ENCODE data around the gene UNC5B. TPM values are rescaled to one million over a fixed set of nuclear protein-coding genes. Genes with fewer than 3 reads are reported as not detected.

UNC5B gene
- total RNA-seq, 1 experiment from 2014 or later: 0.34 TPM

GRCh38 chr10:71222601-71223346 lies 10.4 kb downstream of the UNC5B start:
- no peak for DNase-seq (ENCODE audit: low read depth)

GRCh38 chr10:71223347-71224058 lies 11.1 kb downstream of the UNC5B start:
- no peak for DNase-seq (ENCODE audit: low read depth)

- no peak for DNase-seq (ENCODE audit: low read depth)
Measured at GRCh38 chr10:71225291-71226058, 13.1 kb downstream of the UNC5B start.

GRCh38 chr10:71228875-71229675 lies 16.7 kb downstream of the UNC5B start:
- no peak for DNase-seq (ENCODE audit: low read depth)

GRCh38 chr10:71229726-71230655 lies 17.6 kb downstream of the UNC5B start:
- no peak for DNase-seq (ENCODE audit: low read depth)

GRCh38 chr10:71230656-71231025 lies 18.3 kb downstream of the UNC5B start:
- no peak for DNase-seq (ENCODE audit: low read depth)

GRCh38 chr10:71231206-71231605 lies 18.8 kb downstream of the UNC5B start:
- no peak for DNase-seq (ENCODE audit: low read depth)

GRCh38 chr10:71232089-71232998 lies 20.0 kb downstream of the UNC5B start:
- no peak for DNase-seq (ENCODE audit: low read depth)

- no peak for DNase-seq (ENCODE audit: low read depth)
Measured at GRCh38 chr10:71233482-71233892, 21.1 kb downstream of the UNC5B start.

- DNase-seq (ENCODE audit: low read depth): no peak
Measured at GRCh38 chr10:71234004-71234894, 21.9 kb downstream of the UNC5B start.

- peak; percentile 37 for DNase-seq (ENCODE audit: low read depth)
Measured at GRCh38 chr10:71234970-71235685, 22.8 kb downstream of the UNC5B start.

- DNase-seq (ENCODE audit: low read depth): no peak
Measured at GRCh38 chr10:71235808-71236207, 23.4 kb downstream of the UNC5B start.

GRCh38 chr10:71236286-71236685 lies 23.9 kb downstream of the UNC5B start:
- DNase-seq (ENCODE audit: low read depth): no peak

- DNase-seq (ENCODE audit: low read depth): no peak
Measured at GRCh38 chr10:71236822-71237682, 24.7 kb downstream of the UNC5B start.

- no peak for DNase-seq (ENCODE audit: low read depth)
Measured at GRCh38 chr10:71237843-71238623, 25.7 kb downstream of the UNC5B start.

- DNase-seq (ENCODE audit: low read depth): no peak
Measured at GRCh38 chr10:71238626-71239025, 26.3 kb downstream of the UNC5B start.
